Esophagus squamous epithelium (tissue), 5 donors: Measurements from ENCODE around the gene C1QTNF1. TPM values are rescaled to one million over a fixed set of nuclear protein-coding genes. Genes with fewer than 3 reads are reported as not detected.

ENCODE experiments used
- DNase-seq: peaks from one replicate; lab custom pipeline; 2025; lab: John Stamatoyannopoulos, UW
- H3K27ac ChIP-seq, 4 donors: fragments of 200-600 bp; sonication (generic); one replicate each; pipeline ENCODE4 v1.5.1; 2016 to 2019; ENCODE audit warnings: mild to moderate bottlenecking in 1 of 4
- H3K27me3 ChIP-seq, 4 donors: fragments of 200-600 bp; sonication (generic); 1 replicate in 3 of 4; 2 replicates in 1 of 4; pipeline versions ENCODE4 v1.5.1 to v1.6.0; 2017 to 2021; ENCODE audit warnings: antibody characterized with exemption in 1 of 4
- H3K36me3 ChIP-seq, 3 donors: fragments of 200-600 bp; sonication (generic); one replicate each; pipeline ENCODE4 v1.5.1; 2016 to 2019
- H3K4me1 ChIP-seq, 3 donors: fragments of 200-600 bp; sonication (generic); one replicate each; pipeline ENCODE4 v1.5.1; 2017 to 2019
- H3K4me3 ChIP-seq, 4 donors: fragments of 200-600 bp; sonication (generic); 1 replicate in 3 of 4; 2 replicates in 1 of 4; pipeline ENCODE4 v1.5.1; 2016 to 2019; ENCODE audit warnings: mild to moderate bottlenecking in 2 of 4, moderate library complexity in 1 of 4
- H3K9me3 ChIP-seq, 3 donors: fragments of 200-600 bp; sonication (generic); one replicate each; pipeline ENCODE4 v1.5.1; 2016 to 2019
- CTCF ChIP-seq, 6 experiments: fragments of 450-650 bp in 4 of 6; fragments of 200-600 bp in 2 of 6; sonication (generic) in 2 of 6; IDR thresholded peaks; one replicate each; pipeline ENCODE4 v1.5.1; 2016 to 2019; ENCODE audit warnings: antibody characterized with exemption in 6 of 6, mild to moderate bottlenecking in 4 of 6, moderate library complexity in 4 of 6
- POLR2A ChIP-seq, 4 donors: fragments of 450-650 bp; IDR thresholded peaks; one replicate each; pipeline ENCODE4 v1.6.1; 2017; ENCODE audit warnings: antibody characterized with exemption in 4 of 4, mild to moderate bottlenecking in 4 of 4, moderate library complexity in 3 of 4
- WGBS, 2 donors: methylation state at CpG; one replicate each; pipeline ENCODE4 v1.1.5; 2018; 5-methylcytosine and 5-hydroxymethylcytosine counted together
- intact Hi-C: fragments of 100-400 bp; cut with DNase I; formaldehyde crosslinking; loops from one replicate; pipeline ENCODE4 v1.15.0; 2022
- total RNA-seq, 4 donors: library from RNA; depleted of rRNA; stranded (reverse); fragments of >200 nt; gene quantifications; one replicate each; pipeline ENCODE4 v1.1.0, GENCODE V29; 2016
- donor health status: DM: yes; HTN: yes; CAD: no.

The C1QTNF1 gene
- total RNA-seq, 4 donors from 2014 or later = 2.7 to 20.4 (median 6.8) TPM

GRCh38 chr17:79006794-79007503 lies 17.0 kb upstream of the C1QTNF1 start:
- Histone ChIP-seq H3K4me1 (peaks cover 37 to 57% (median 41%) of the 10 kb centered on the region in 3 donors), H3K27me3 (no peaks in the 10 kb centered on the region), H3K36me3 (peaks cover 0 to 23% (median 0%) of the 10 kb centered on the region in 3 donors), H3K9me3 (no peaks in the 10 kb centered on the region), H3K27ac (peak overlapping the region in 3 of 4 donors; percentile 53 to 90 (median 80)), H3K4me3 (no peak overlapping the region)
- whole genome bisulfite sequencing, 2 donors = 76 to 84% methylated on average over 17 to 18 of the region's 19 CpGs
- intact Hi-C loops = no loop called here
- DNase-seq = no peak
- TF ChIP-seq CTCF (IDR thresholded peaks at IDR 0.05) (no peak), POLR2A (IDR thresholded peaks at IDR 0.05) (no peak)

GRCh38 chr17:79007504-79008381 lies 16.2 kb upstream of the C1QTNF1 start:
- WGBS, 2 donors = 70 to 71% methylated on average over 9 to 17 of the region's 21 CpGs
- TF ChIP-seq CTCF (IDR thresholded peaks at IDR 0.05) (no peak), POLR2A (IDR thresholded peaks at IDR 0.05) (no peak)
- peaks cover 0 to 16% (median 0%) of the 10 kb centered on the region in 3 donors for H3K36me3 ChIP-seq
- peak overlapping the region in 2 of 4 donors; percentile 90 to 95 for H3K27ac ChIP-seq
- peak overlapping the region in 3 of 4 donors; percentile 80 to 100 (median 86) for H3K4me3 ChIP-seq
- intact Hi-C loops = no loop called here
- peaks cover 37 to 59% (median 41%) of the 10 kb centered on the region in 3 donors for H3K4me1 ChIP-seq
- DNase-seq = no peak
- H3K27me3 ChIP-seq = no peaks in the 10 kb centered on the region
- no peaks in the 10 kb centered on the region for H3K9me3 ChIP-seq

GRCh38 chr17:79008666-79009387 lies 15.1 kb upstream of the C1QTNF1 start:
- Histone ChIP-seq H3K36me3 (peaks cover 0 to 5% (median 0%) of the 10 kb centered on the region in 3 donors), H3K9me3 (no peaks in the 10 kb centered on the region), H3K4me1 (peaks cover 33 to 59% (median 41%) of the 10 kb centered on the region in 3 donors), H3K27me3 (no peaks in the 10 kb centered on the region), H3K27ac (peak overlapping the region; percentile 90 to 97 (median 94)), H3K4me3 (peak overlapping the region; percentile 73 to 100 (median 83))
- TF ChIP-seq CTCF (IDR thresholded peaks at IDR 0.05) (no peak), POLR2A (IDR thresholded peaks at IDR 0.05) (no peak)
- DNase-seq = no peak
- intact Hi-C loops = no loop called here
- 32 to 43% methylated on average over 4 to 5 of the region's 7 CpGs for WGBS, 2 donors

- H3K27me3 ChIP-seq = no peaks in the 10 kb centered on the region
- H3K4me1 ChIP-seq = peaks cover 33 to 59% (median 41%) of the 10 kb centered on the region in 3 donors
- peaks cover 0 to 5% (median 0%) of the 10 kb centered on the region in 3 donors for H3K36me3 ChIP-seq
- WGBS, 2 donors = 2% methylated on average over 12 to 22 of the region's 73 CpGs
- peak in 3 of 4 donors; percentile 46 to 80 (median 53) for TF ChIP-seq POLR2A (IDR thresholded peaks at IDR 0.05)
- no peak for TF ChIP-seq CTCF (IDR thresholded peaks at IDR 0.05)
- H3K9me3 ChIP-seq = no peaks in the 10 kb centered on the region
- DNase-seq = no peak
- H3K4me3 ChIP-seq = peak within 1 kb of the TSS; percentile 73 to 100 (median 83)
- peak within 1 kb of the TSS; percentile 90 to 97 (median 94) for H3K27ac ChIP-seq
- intact Hi-C loops = no loop called here
These were observed 14.3 kb upstream of the C1QTNF1 start, which contains the start of gene CANT1 for GRCh38 chr17:79009397-79010303. TSS of gene CANT1 (minus strand) at chr17:79009764. CDS start at chr17:78997622, 12,142 bp downstream.
